LNCAP (cell line): ENCODE data around the gene CNP.

ENCODE experiments used
- CTCF ChIP-seq: fragments of 450-650 bp; IDR thresholded peaks from 2 replicates; pipeline ENCODE4 v1.5.1; 2017; ENCODE audit warnings: mild to moderate bottlenecking

The CNP gene

GRCh38 chr17:41966463-41967140 lies at the start of gene CNP:
CNP (plus strand) TSS chr17:41966795; CDS start chr17:41966885, 90 bp downstream.
- TF ChIP-seq CTCF: no peak

- no peak for TF ChIP-seq CTCF
These were observed 49.4 kb upstream of the CNP start for GRCh38 chr17:41917192-41917591.

- no peak for TF ChIP-seq CTCF
These were observed 48.8 kb upstream of the CNP start for GRCh38 chr17:41917679-41918313.

- no peak for TF ChIP-seq CTCF
These were observed 48.1 kb upstream of the CNP start, which contains the start of gene ACLY for GRCh38 chr17:41918314-41919164. ACLY (minus strand) TSS chr17:41918951; CDS start chr17:41913873, 5,078 bp downstream.

- no peak for TF ChIP-seq CTCF
These were observed 47.3 kb upstream of the CNP start for GRCh38 chr17:41919165-41919817.

GRCh38 chr17:41919840-41920579 lies 46.6 kb upstream of the CNP start:
- no peak for TF ChIP-seq CTCF
